CD8-positive, alpha-beta memory T cell (primary cell): ENCODE data around the gene CDYL. TPM values are rescaled to one million over a fixed set of nuclear protein-coding genes. Genes with fewer than 3 reads are reported as not detected.

Experiments used
- CTCF ChIA-PET: fragments of 350-600 bp; sonication (Branson Sonifier 250); formaldehyde crosslinking; loops from one replicate; lab custom pipeline; 2021; ENCODE audit warnings: antibody characterized with exemption; lab: Charles Lee
- POLR2A ChIA-PET: fragments of 350-600 bp; sonication (Branson Sonifier 250); formaldehyde crosslinking; loops from one replicate; lab custom pipeline; 2021; ENCODE audit warnings: antibody characterized with exemption; lab: Charles Lee
- DNase-seq, 5 donors: peaks; one replicate each; pipeline versions ENCODE4 v3.0.0 to v3.0.0-alpha.2; 2020 to 2022; ENCODE audit warnings: mixed read lengths in 1 of 5
- H3K27ac ChIP-seq: one replicate; pipeline ENCODE4 v1.7.0; 2013; ENCODE audit warnings: low read depth, mild to moderate bottlenecking, low read length, moderate library complexity
- H3K27me3 ChIP-seq: 2 replicates; pipeline ENCODE4 v1.7.0; 2013; ENCODE audit warnings: low read length, mild to moderate bottlenecking; ENCODE audit not compliant: insufficient read depth, poor library complexity, severe bottlenecking
- H3K36me3 ChIP-seq: 2 replicates; pipeline ENCODE4 v1.7.0; 2013; ENCODE audit warnings: mild to moderate bottlenecking, low read length, moderate library complexity; ENCODE audit not compliant: insufficient read depth
- H3K4me1 ChIP-seq: 2 replicates; pipeline ENCODE4 v1.7.0; 2013; ENCODE audit warnings: mild to moderate bottlenecking, low read length, moderate library complexity; ENCODE audit not compliant: insufficient read depth
- H3K4me3 ChIP-seq: 2 replicates; pipeline ENCODE4 v1.7.0; 2013; ENCODE audit warnings: mild to moderate bottlenecking, low read length
- H3K9me3 ChIP-seq: 2 replicates; pipeline ENCODE4 v1.7.0; 2013; ENCODE audit warnings: mild to moderate bottlenecking, low read length
- H3K27ac Mint-ChIP-seq, 8 donors: one replicate each; pipeline ENCODE4 v1.8.0; 2020 to 2021; ENCODE audit warnings: mixed read lengths in 8 of 8, mild to moderate bottlenecking in 6 of 8, inconsistent platforms in 3 of 8, moderate library complexity in 3 of 8
- H3K27me3 Mint-ChIP-seq, 2 donors: one replicate each; pipeline ENCODE4 v1.8.0; 2020 to 2021; ENCODE audit warnings: mixed read lengths in 2 of 2, mild to moderate bottlenecking in 1 of 2, moderate library complexity in 1 of 2
- H3K36me3 Mint-ChIP-seq, 3 donors: one replicate each; pipeline ENCODE4 v1.8.0; 2020 to 2021; ENCODE audit warnings: mixed read lengths in 3 of 3, inconsistent platforms in 1 of 3, mild to moderate bottlenecking in 1 of 3
- H3K4me1 Mint-ChIP-seq, 3 donors: one replicate each; pipeline ENCODE4 v1.8.0; 2020 to 2021; ENCODE audit warnings: mixed read lengths in 3 of 3, inconsistent platforms in 1 of 3, mild to moderate bottlenecking in 1 of 3
- H3K4me3 Mint-ChIP-seq, 7 donors: one replicate each; pipeline ENCODE4 v1.8.0; 2020 to 2021; ENCODE audit warnings: mixed read lengths in 7 of 7, mild to moderate bottlenecking in 6 of 7, moderate library complexity in 4 of 7, inconsistent platforms in 2 of 7
- H3K9me3 Mint-ChIP-seq, 5 donors: one replicate each; pipeline ENCODE4 v1.8.0; 2020 to 2022; ENCODE audit warnings: mixed read lengths in 5 of 5, mild to moderate bottlenecking in 3 of 5, moderate library complexity in 2 of 5, inconsistent platforms in 1 of 5
- polyA plus RNA-seq: library from polyadenylated mRNA; unstranded; fragments of 300-500 nt; fragmentation: Illumina TruSeq; gene quantifications from one replicate; pipeline ENCODE4 v1.2.3, GENCODE V29; 2021
- total RNA-seq, 2 experiments: library from RNA; stranded (reverse); gene quantifications; one replicate each; pipeline ENCODE4 v1.2.3, GENCODE V29; 2021

Gene CDYL
- total and polyA plus RNA-seq, 3 experiments from 2014 or later = 7.5 to 32.2 (median 31.7) TPM

DNA sequence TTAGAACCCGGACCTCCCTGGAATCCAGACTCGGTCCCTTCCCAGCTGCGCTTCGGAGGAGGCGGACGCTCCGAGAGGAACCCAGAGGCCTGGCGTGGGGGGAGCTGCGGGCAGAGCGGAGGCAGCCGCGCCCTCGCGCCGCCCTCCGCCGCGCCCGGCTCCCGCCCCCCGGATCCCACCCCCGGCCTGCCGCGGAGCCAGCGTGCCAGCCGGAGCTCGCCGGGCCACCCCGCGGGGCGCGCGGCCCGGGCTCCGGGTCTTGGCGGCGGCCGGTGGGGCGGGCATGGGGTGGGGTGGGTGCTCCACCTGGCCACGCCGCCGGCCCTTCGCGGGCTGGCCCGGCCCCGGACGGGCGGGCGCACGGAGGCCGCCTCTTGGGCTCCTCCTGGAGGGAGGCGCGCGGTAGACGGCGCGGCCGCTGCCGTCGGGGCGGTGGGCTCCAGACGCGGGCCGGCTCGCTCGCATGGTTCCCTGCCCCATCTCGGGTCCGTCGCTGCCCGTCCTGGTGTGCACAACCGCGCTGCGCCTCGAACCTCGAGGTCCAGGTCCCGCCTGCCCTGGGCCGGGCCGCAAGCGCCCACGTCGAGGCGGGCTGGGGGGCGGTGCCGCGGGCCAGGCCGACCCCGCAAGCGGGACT is 592 bp upstream of the CDYL start:
- CTCF ChIA-PET = interaction anchor here (1.1 to 1.2 kb wide), 2 partner anchors 15 to 227 kb away, joined by 3 read pairs; no protein-coding TSS in a partner anchor
- peak overlapping the region in 7 of 8 donors; percentile 71 to 96 (median 90) for H3K27ac Mint-ChIP-seq

GRCh38 chr6:4776493-4777393 is 539 bp downstream of the CDYL start:
- no peaks in the 10 kb centered on the region for H3K27me3 Mint-ChIP-seq
- H3K36me3 Mint-ChIP-seq = peaks cover 0 to 7% (median 0%) of the 10 kb centered on the region in 3 donors
- Histone ChIP-seq H3K27ac (peak overlapping the region; percentile 17), H3K4me1 (peaks cover 15% of the 10 kb centered on the region), H3K27me3 (no peaks in the 10 kb centered on the region), H3K4me3 (peak overlapping the region; percentile 52), H3K9me3 (no peaks in the 10 kb centered on the region), H3K36me3 (no peaks in the 10 kb centered on the region)
- H3K9me3 Mint-ChIP-seq = peaks cover 0 to 7% (median 2%) of the 10 kb centered on the region in 5 donors
- ChIA-PET POLR2A (interaction anchor here (1.0 to 1.3 kb wide), 2 partner anchors 23 to 227 kb away, joined by 3 read pairs; partner anchors contain the start of gene RPP40), CTCF (interaction anchor here (1.2 kb wide), 1 partner anchor 226 kb away, joined by 3 read pairs; no protein-coding TSS in a partner anchor)
- peaks cover 44 to 55% (median 54%) of the 10 kb centered on the region in 3 donors for H3K4me1 Mint-ChIP-seq
- H3K27ac Mint-ChIP-seq = peak overlapping the region in 7 of 8 donors; percentile 6 to 89 (median 67)
- DNase-seq = peak in 4 of 5 donors; percentile 20 to 66 (median 32)
- H3K4me3 Mint-ChIP-seq = peak overlapping the region; percentile 84 to 95 (median 91)

More for the DNA sequence above, 592 bp upstream of the CDYL start:
- H3K4me1 Mint-ChIP-seq = peaks cover 34 to 44% (median 43%) of the 10 kb centered on the region in 3 donors
- Histone ChIP-seq H3K4me3 (peak overlapping the region; percentile 76), H3K27ac (no peak overlapping the region), H3K36me3 (no peaks in the 10 kb centered on the region), H3K27me3 (no peaks in the 10 kb centered on the region), H3K9me3 (no peaks in the 10 kb centered on the region), H3K4me1 (peaks cover 9% of the 10 kb centered on the region)
- POLR2A ChIA-PET = interaction anchor here (1.0 kb wide), 1 partner anchor 24 kb away, joined by 3 read pairs; no protein-coding TSS in a partner anchor
- DNase-seq = peak; percentile 65 to 80 (median 75)
- H3K27me3 Mint-ChIP-seq = no peaks in the 10 kb centered on the region
- H3K9me3 Mint-ChIP-seq = peaks cover 0 to 7% (median 2%) of the 10 kb centered on the region in 5 donors
- peak overlapping the region; percentile 87 to 96 (median 93) for H3K4me3 Mint-ChIP-seq
- peaks cover 0 to 7% (median 0%) of the 10 kb centered on the region in 3 donors for H3K36me3 Mint-ChIP-seq

- Mint-ChIP-seq H3K4me3 (peak overlapping the region; percentile 84 to 95 (median 91)), H3K9me3 (peaks cover 0 to 7% (median 2%) of the 10 kb centered on the region in 5 donors), H3K4me1 (peaks cover 50 to 63% (median 62%) of the 10 kb centered on the region in 3 donors), H3K27ac (peak overlapping the region; percentile 6 to 89 (median 68)), H3K36me3 (peaks cover 0 to 7% (median 0%) of the 10 kb centered on the region in 3 donors), H3K27me3 (no peaks in the 10 kb centered on the region)
- Histone ChIP-seq H3K4me3 (peak overlapping the region; percentile 52), H3K36me3 (no peaks in the 10 kb centered on the region), H3K27ac (peak overlapping the region; percentile 17), H3K9me3 (no peaks in the 10 kb centered on the region), H3K27me3 (no peaks in the 10 kb centered on the region), H3K4me1 (peaks cover 15% of the 10 kb centered on the region)
- ChIA-PET CTCF (no interaction called here), POLR2A (interaction anchor here (1.3 kb wide), 1 partner anchor 227 kb away, joined by 3 read pairs; the partner anchor contains the start of gene RPP40)
- DNase-seq = peak in 1 of 5 donors; percentile 34
These were observed 1.3 kb downstream of the CDYL start for GRCh38 chr6:4777394-4777935.

- ChIA-PET CTCF (no interaction called here), POLR2A (interaction anchor here (0.5 kb wide), 1 partner anchor 20 kb away, joined by 3 read pairs; no protein-coding TSS in a partner anchor)
- DNase-seq = no peak
- peaks cover 0 to 7% (median 2%) of the 10 kb centered on the region in 5 donors for H3K9me3 Mint-ChIP-seq
- no peaks in the 10 kb centered on the region for H3K27me3 Mint-ChIP-seq
- Histone ChIP-seq H3K9me3 (no peaks in the 10 kb centered on the region), H3K27me3 (no peaks in the 10 kb centered on the region), H3K27ac (no peak overlapping the region), H3K4me3 (peak overlapping the region; percentile 52), H3K36me3 (no peaks in the 10 kb centered on the region), H3K4me1 (peaks cover 15% of the 10 kb centered on the region)
- H3K36me3 Mint-ChIP-seq = peaks cover 0 to 9% (median 0%) of the 10 kb centered on the region in 3 donors
- H3K4me1 Mint-ChIP-seq = peaks cover 54 to 69% (median 68%) of the 10 kb centered on the region in 3 donors
- H3K4me3 Mint-ChIP-seq = peak overlapping the region; percentile 84 to 95 (median 91)
- H3K27ac Mint-ChIP-seq = peak overlapping the region in 5 of 8 donors; percentile 2 to 70 (median 57)
These were observed 1.9 kb downstream of the CDYL start for GRCh38 chr6:4778086-4778485.

DNA sequence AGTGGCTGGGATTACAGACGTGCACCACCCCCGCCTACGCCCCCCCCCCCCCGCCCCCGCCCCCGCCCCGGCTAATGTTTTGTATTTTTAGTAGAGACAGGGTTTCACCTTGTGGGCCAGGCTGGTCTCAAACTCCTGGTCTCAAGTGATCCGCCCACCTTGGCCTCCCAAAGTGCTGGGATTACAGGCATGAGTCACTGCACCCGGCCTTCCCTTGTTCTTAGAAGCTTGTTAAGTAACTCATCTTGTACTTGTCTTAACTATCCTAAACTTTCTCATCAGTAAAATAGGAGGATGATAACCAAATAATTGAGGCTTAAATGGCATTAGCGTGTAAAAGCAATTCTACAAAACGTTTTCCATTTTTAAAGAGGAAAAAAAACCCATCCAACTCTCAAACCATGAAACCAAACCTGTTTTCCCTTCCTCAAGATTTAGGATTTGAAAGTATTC is 4.2 kb downstream of the CDYL start:
- no peak for DNase-seq
- Histone ChIP-seq H3K4me1 (peaks cover 15% of the 10 kb centered on the region), H3K4me3 (no peak overlapping the region), H3K27ac (no peak overlapping the region), H3K36me3 (no peaks in the 10 kb centered on the region), H3K27me3 (no peaks in the 10 kb centered on the region), H3K9me3 (no peaks in the 10 kb centered on the region)
- ChIA-PET CTCF (interaction anchor here (1.3 kb wide), 1 partner anchor 10 kb away, joined by 4 read pairs; no protein-coding TSS in a partner anchor), POLR2A (interaction anchor here (0.7 kb wide), 1 partner anchor 89 kb away, joined by 3 read pairs; no protein-coding TSS in a partner anchor)
- H3K4me1 Mint-ChIP-seq = peaks cover 57 to 83% (median 77%) of the 10 kb centered on the region in 3 donors
- H3K27ac Mint-ChIP-seq = no peak overlapping the region
- peak overlapping the region in 3 of 7 donors; percentile 12 to 69 (median 37) for H3K4me3 Mint-ChIP-seq
- peaks cover 0 to 7% (median 2%) of the 10 kb centered on the region in 5 donors for H3K9me3 Mint-ChIP-seq
- peaks cover 0 to 1% of the 10 kb centered on the region in 2 donors for H3K27me3 Mint-ChIP-seq
- peaks cover 0 to 6% (median 0%) of the 10 kb centered on the region in 3 donors for H3K36me3 Mint-ChIP-seq

DNA sequence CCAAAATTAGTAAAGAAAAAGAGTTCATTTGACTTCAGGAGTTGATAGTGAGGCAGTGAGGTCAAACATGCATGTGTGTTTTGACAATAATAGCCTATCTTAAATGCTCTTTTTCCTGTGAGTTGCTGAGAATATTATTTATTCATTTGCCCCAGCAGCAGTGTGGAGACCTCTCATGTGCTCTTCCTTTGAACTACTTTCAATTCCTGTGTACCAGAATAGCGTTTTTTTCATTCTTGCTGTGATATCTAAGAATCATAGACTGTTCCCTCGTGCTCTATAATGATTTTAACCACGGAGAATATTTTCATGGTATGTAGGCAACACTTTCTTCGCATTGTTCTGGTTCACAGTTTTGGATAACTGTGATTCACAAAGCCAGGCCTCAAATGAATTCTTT is 5.2 kb downstream of the CDYL start:
- no peak overlapping the region for H3K4me3 ChIP-seq
- H3K4me3 Mint-ChIP-seq = peak overlapping the region in 4 of 7 donors; percentile 5 to 36 (median 18)
- POLR2A ChIA-PET = no interaction called here
- H3K9me3 Mint-ChIP-seq = peaks cover 0 to 7% (median 2%) of the 10 kb centered on the region in 5 donors
- CTCF ChIA-PET = no interaction called here
- H3K36me3 Mint-ChIP-seq = peaks cover 0 to 6% (median 0%) of the 10 kb centered on the region in 3 donors
- peaks cover 0 to 1% of the 10 kb centered on the region in 2 donors for H3K27me3 Mint-ChIP-seq
- no peaks in the 10 kb centered on the region for H3K9me3 ChIP-seq
- H3K27ac ChIP-seq = no peak overlapping the region
- DNase-seq = peak in 1 of 5 donors; percentile 8
- H3K4me1 ChIP-seq = peaks cover 15% of the 10 kb centered on the region
- H3K27me3 ChIP-seq = no peaks in the 10 kb centered on the region
- peak overlapping the region in 4 of 8 donors; percentile 5 to 59 (median 27) for H3K27ac Mint-ChIP-seq
- peaks cover 66 to 93% (median 88%) of the 10 kb centered on the region in 3 donors for H3K4me1 Mint-ChIP-seq
- no peaks in the 10 kb centered on the region for H3K36me3 ChIP-seq

DNA sequence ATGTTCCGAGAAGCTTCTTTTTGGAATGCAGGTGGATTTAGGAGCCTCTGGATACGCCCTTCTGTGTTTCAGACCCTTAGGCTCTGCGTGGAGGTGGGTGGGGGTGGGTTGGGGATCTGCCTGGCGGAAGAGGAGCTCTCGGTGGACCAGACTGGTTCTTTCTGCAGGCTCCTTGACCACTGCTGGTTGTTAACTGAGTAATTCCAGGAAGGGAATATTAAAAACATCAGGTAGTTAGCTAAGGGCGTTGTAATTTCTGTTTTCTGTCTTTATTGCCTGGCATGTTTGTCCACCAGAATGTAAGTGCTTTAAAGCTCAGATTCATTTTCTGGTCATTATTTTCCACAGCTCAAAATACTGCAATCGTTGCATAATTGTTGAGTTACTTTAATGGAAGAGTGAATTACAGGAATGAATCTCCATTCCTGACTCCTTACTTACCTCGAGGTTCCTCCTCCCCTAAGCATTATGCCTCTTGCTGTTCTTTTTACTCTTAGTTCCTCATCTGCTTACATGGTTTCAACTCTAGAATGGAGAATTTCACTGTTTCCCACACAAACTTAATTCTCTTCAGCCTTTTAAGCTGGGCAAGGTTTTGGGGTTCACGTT is 5.9 kb downstream of the CDYL start:
- Histone ChIP-seq H3K36me3 (no peaks in the 10 kb centered on the region), H3K4me1 (peaks cover 15% of the 10 kb centered on the region), H3K27me3 (no peaks in the 10 kb centered on the region), H3K9me3 (no peaks in the 10 kb centered on the region), H3K4me3 (no peak overlapping the region), H3K27ac (no peak overlapping the region)
- no peak for DNase-seq
- CTCF ChIA-PET = no interaction called here
- Mint-ChIP-seq H3K9me3 (peaks cover 0 to 7% (median 2%) of the 10 kb centered on the region in 5 donors), H3K4me3 (peak overlapping the region in 1 of 7 donors; percentile 12), H3K27ac (peak overlapping the region in 1 of 8 donors; percentile 14), H3K36me3 (peaks cover 0 to 6% (median 0%) of the 10 kb centered on the region in 3 donors), H3K4me1 (peaks cover 72 to 99% (median 93%) of the 10 kb centered on the region in 3 donors), H3K27me3 (peaks cover 0 to 1% of the 10 kb centered on the region in 2 donors)
- POLR2A ChIA-PET = no interaction called here
